ENCODE results near the gene APBA1. TPM values are rescaled to one million over a fixed set of nuclear protein-coding genes. Genes with fewer than 3 reads are reported as not detected.

Gene APBA1
- total RNA-seq, 1 experiment from 2014 or later: 1.8 TPM

- no peak overlapping the region for H2BK15ac ChIP-seq (ENCODE audit: low read depth, low read length)
These were observed 275.4 kb downstream of the APBA1 start for GRCh38 chr9:69396759-69397158.

More at GRCh38 chr9:69396759-69397158, 275.4 kb downstream of the APBA1 start:
- H3K36me3 Mint-ChIP-seq (ENCODE audit: insufficient read depth in 1 of 3, low read depth in 3 of 3): peaks cover 3 to 23% (median 8%) of the 10 kb centered on the region in 3 experiments; a peak in 6 of 7 replicates
- Histone ChIP-seq H3K79me1 (ENCODE audit: insufficient read depth, low read depth, low read length, poor library complexity, severe bottlenecking) (no peaks in the 10 kb centered on the region), H2AFZ (ENCODE audit: low read length) (no peak overlapping the region), H3K27ac (ENCODE audit: insufficient read length, low read depth, low read length) (no peak overlapping the region), H2BK5ac (ENCODE audit: insufficient read length, low read length) (no peak overlapping the region), H3K56ac (ENCODE audit: insufficient read length, low read depth, low read length) (no peak overlapping the region), H3K23ac (ENCODE audit: insufficient read length, low read depth, low read length) (no peak overlapping the region), H2BK120ac (ENCODE audit: low read depth, low read length, poor library complexity, severe bottlenecking) (no peak overlapping the region), H3K23me2 (ENCODE audit: insufficient read length, low read depth, low read length, poor library complexity, severe bottlenecking) (no peaks in the 10 kb centered on the region), H3K4ac (ENCODE audit: low read depth, low read length) (no peak overlapping the region), H3K4me1 (ENCODE audit: insufficient read depth, low read length) (no peaks in the 10 kb centered on the region), H4K8ac (replicated peaks; ENCODE audit: insufficient read length, low read depth, low read length) (no peak overlapping the region), H4K20me1 (ENCODE audit: control insufficient read depth, insufficient read depth, insufficient read length) (no peaks in the 10 kb centered on the region), H3K18ac (ENCODE audit: insufficient read length, low read depth, low read length) (no peak overlapping the region), H3K79me2 (ENCODE audit: insufficient read depth, low read length) (no peaks in the 10 kb centered on the region), H3K27me3 (ENCODE audit: insufficient read depth, low read length) (no peaks in the 10 kb centered on the region), H3K14ac (ENCODE audit: insufficient read depth, low read length) (no peak overlapping the region), H2BK12ac (ENCODE audit: insufficient read length, low read depth, low read length) (no peak overlapping the region), H4K91ac (ENCODE audit: insufficient read length, low read depth, low read length) (no peak overlapping the region), H2BK20ac (ENCODE audit: low read depth, low read length, poor library complexity, severe bottlenecking) (no peak overlapping the region), H3T11ph (ENCODE audit: low read length) (no peak overlapping the region), H3K9ac (ENCODE audit: extremely low read depth, insufficient read length, low read length) (no peak overlapping the region), H3K9me3 (ENCODE audit: control insufficient read depth, low read depth, low read length) (no peaks in the 10 kb centered on the region), H3K4me2 (ENCODE audit: insufficient read depth, insufficient read length, low read length) (no peak overlapping the region), H4K5ac (ENCODE audit: insufficient read length, low read depth, low read length) (no peak overlapping the region), H2AK5ac (ENCODE audit: insufficient read length, low read length) (no peak overlapping the region)
- no peak for TF ChIP-seq CTCF (conservative IDR thresholded peaks at IDR 0.05)
- no peaks in the 10 kb centered on the region for H3K27me3 Mint-ChIP-seq (ENCODE audit: low read depth)
- no peak overlapping the region for H3K27ac Mint-ChIP-seq
- peaks cover 0 to 11% of the 10 kb centered on the region in 2 experiments; a peak in 2 of 4 replicates for H3K4me1 Mint-ChIP-seq
- peaks cover 2% of the 10 kb centered on the region in 2 experiments; a peak in 1 of 5 replicates for H3K9me3 Mint-ChIP-seq
- no peak overlapping the region for H3K4me3 Mint-ChIP-seq
- no CpG with 5 or more reads among the region's 2 CpGs for WGBS (ENCODE audit: extremely low coverage, insufficient read length, low lambda C conversion rate)
- no peak for DNase-seq

Measured in H9 (cell line).